GM12892 (cell line): ENCODE results near the gene SOX6.

ENCODE experiments used
- POLR2A ChIP-seq: IDR thresholded peaks from 2 replicates; pipeline ENCODE4 v1.6.1; 2011; ENCODE audit warnings: low read depth, low read length, control low read depth
- TAF1 ChIP-seq: IDR thresholded peaks from 2 replicates; pipeline ENCODE4 v1.6.1; 2011; ENCODE audit warnings: low read depth, mild to moderate bottlenecking, control low read depth, low read length, borderline replicate concordance

GRCh38 chr11:15971215-15971546 is 385.2 kb downstream of the SOX6 start:
- TF ChIP-seq TAF1: no peak
- TF ChIP-seq POLR2A: no peak
